ENCODE results near the gene KDELR1.

Gene KDELR1

GRCh38 chr19:48348045-48348444 lies 43.3 kb downstream of the KDELR1 start:
- H3K9me3 ChIP-seq, result no peaks in the 10 kb centered on the region
- no peaks in the 10 kb centered on the region for H3K27me3 ChIP-seq
- H3K27ac ChIP-seq, result no peak overlapping the region
- no peak overlapping the region for H3K9ac ChIP-seq
- no peak for TF ChIP-seq Cebpa-rat (IDR thresholded peaks at IDR 0.05)
- no peaks in the 10 kb centered on the region for H3K4me1 ChIP-seq
- no peak overlapping the region for H3K4me3 ChIP-seq
- peaks cover 3% of the 10 kb centered on the region; the same call in 1 of the 2 replicates for H3K36me3 ChIP-seq
- H3K4me2 ChIP-seq, result no peak overlapping the region
- H4K20me1 ChIP-seq, result no peaks in the 10 kb centered on the region

DNA sequence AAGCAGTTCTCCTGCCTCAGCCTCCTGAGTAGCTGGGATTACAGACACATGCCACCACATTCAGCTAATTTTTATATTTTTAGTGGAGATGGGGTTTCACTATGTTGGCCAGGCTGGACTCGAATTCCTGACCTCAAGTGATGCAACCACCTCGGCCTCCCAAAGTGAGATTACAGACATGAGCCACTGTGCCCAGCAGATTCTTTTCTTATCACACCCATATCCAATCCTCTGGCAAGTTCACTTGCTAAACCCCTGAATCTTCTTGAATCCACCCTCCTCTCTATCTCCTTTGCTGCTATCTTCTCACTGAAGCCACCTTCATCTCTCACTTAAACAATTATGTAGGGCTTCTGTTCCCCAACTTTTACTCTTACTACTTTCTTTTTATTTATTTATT lies 45.2 kb downstream of the KDELR1 start:
- no peak overlapping the region for H3K27ac ChIP-seq
- no peak for TF ChIP-seq Cebpa-rat (IDR thresholded peaks at IDR 0.05)

GRCh38 chr19:48344892-48345291 lies 46.5 kb downstream of the KDELR1 start:
- Histone ChIP-seq H4K20me1 (no peaks in the 10 kb centered on the region), H3K4me1 (peaks cover 6% of the 10 kb centered on the region; the same call in 1 of the 2 replicates), H3K4me2 (no peak overlapping the region), H3K4me3 (no peak overlapping the region), H3K36me3 (peaks cover 3% of the 10 kb centered on the region; the same call in 1 of the 2 replicates), H3K27me3 (no peaks in the 10 kb centered on the region), H3K9me3 (no peaks in the 10 kb centered on the region), H3K27ac (no peak overlapping the region), H3K9ac (no peak overlapping the region)
- TF ChIP-seq Cebpa-rat (IDR thresholded peaks at IDR 0.05), result no peak

More for the DNA sequence above, 45.2 kb downstream of the KDELR1 start:
- Histone ChIP-seq H3K4me1 (no peaks in the 10 kb centered on the region), H3K27me3 (no peaks in the 10 kb centered on the region), H3K4me3 (no peak overlapping the region), H3K9me3 (no peaks in the 10 kb centered on the region), H3K9ac (no peak overlapping the region), H4K20me1 (no peaks in the 10 kb centered on the region), H3K36me3 (peaks cover 3% of the 10 kb centered on the region; the same call in 1 of the 2 replicates), H3K4me2 (no peak overlapping the region)

GRCh38 chr19:48342841-48343540 lies 48.4 kb downstream of the KDELR1 start:
- H3K27ac ChIP-seq, result no peak overlapping the region
- no peaks in the 10 kb centered on the region for H3K9me3 ChIP-seq
- no peak overlapping the region for H3K4me3 ChIP-seq
- no peak overlapping the region for H3K9ac ChIP-seq
- H3K4me2 ChIP-seq, result no peak overlapping the region
- TF ChIP-seq Cebpa-rat (IDR thresholded peaks at IDR 0.05), result no peak
- H3K36me3 ChIP-seq, result peaks cover 3% of the 10 kb centered on the region; the same call in 1 of the 2 replicates
- H3K27me3 ChIP-seq, result no peaks in the 10 kb centered on the region
- peaks cover 6% of the 10 kb centered on the region; the same call in 1 of the 2 replicates for H3K4me1 ChIP-seq
- no peaks in the 10 kb centered on the region for H4K20me1 ChIP-seq

DNA sequence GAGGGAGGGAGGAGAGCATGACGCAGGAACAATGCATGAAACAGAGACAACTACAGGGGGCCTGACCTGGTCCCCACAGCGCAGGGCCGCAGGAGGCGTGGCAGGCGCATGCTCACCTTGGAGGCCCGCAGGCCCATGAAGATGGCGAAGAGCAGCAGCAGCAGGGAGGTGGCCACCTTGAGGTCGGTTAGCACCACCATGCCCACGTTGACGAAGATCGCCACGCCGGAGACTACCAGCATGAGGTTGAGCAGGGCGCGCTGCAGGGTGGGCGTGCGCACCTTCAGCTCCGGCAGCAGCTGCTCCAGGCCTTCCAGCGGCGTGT lies 49.0 kb downstream of the KDELR1 start:
- no peak for TF ChIP-seq Cebpa-rat (IDR thresholded peaks at IDR 0.05)
- Histone ChIP-seq H3K36me3 (peaks cover 3% of the 10 kb centered on the region; the same call in 1 of the 2 replicates), H3K4me1 (peaks cover 6% of the 10 kb centered on the region; the same call in 1 of the 2 replicates), H4K20me1 (no peaks in the 10 kb centered on the region), H3K27me3 (no peaks in the 10 kb centered on the region), H3K9me3 (no peaks in the 10 kb centered on the region), H3K27ac (no peak overlapping the region), H3K4me2 (no peak overlapping the region), H3K9ac (no peak overlapping the region), H3K4me3 (no peak overlapping the region)

DNA sequence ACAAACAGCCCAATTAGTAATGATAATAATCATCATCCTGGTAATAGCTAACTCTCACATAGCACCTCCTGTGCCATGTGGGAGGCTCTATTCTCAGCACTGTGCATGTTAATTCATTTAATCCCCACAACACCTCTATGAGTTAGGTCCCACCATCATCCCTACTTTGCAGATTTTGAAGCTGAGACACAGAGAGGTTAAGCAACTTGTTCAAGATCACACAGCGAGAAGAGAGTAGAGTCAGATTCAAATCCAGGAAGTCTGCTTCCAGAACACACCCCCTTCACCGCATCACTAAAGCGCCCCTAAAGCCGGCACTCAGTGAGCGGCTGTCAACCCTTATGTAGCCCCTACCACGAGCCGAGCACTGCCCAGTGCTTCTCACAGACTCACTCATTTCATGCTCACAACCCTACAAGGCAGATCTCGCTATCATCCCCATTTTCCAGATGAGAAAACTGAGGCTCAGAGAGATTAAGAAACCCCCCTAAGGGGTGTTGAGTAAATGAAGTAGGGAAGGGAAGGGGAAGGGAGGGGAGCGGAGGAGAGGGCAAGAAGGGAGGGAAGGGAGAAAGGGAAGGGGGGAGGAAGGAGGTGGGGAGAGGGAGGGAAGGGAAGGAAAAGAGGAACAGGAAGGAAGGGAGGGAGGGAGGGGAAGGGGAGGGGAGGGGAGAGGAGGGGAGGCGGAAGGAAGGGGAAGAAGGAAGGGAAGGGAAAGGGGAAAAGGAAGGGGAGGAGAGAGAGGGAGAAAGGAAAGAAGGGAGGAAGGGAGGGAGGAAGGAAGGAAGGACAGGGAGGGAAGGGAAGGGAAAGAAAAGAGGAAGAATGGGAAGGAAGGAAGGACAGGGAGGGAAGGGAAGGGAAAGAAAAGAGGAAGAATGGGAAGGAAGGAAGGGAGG lies 49.6 kb downstream of the KDELR1 start:
- no peak overlapping the region for H3K4me2 ChIP-seq
- no peaks in the 10 kb centered on the region for H3K27me3 ChIP-seq
- no peaks in the 10 kb centered on the region for H4K20me1 ChIP-seq
- H3K4me3 ChIP-seq, result no peak overlapping the region
- H3K9ac ChIP-seq, result no peak overlapping the region
- peaks cover 3% of the 10 kb centered on the region; the same call in 1 of the 2 replicates for H3K36me3 ChIP-seq
- H3K9me3 ChIP-seq, result no peaks in the 10 kb centered on the region
- no peak overlapping the region for H3K27ac ChIP-seq
- no peak for TF ChIP-seq Cebpa-rat (IDR thresholded peaks at IDR 0.05)
- H3K4me1 ChIP-seq, result peaks cover 6% of the 10 kb centered on the region; the same call in 1 of the 2 replicates

GRCh38 chr19:48340995-48341394 lies 50.4 kb downstream of the KDELR1 start:
- H3K4me3 ChIP-seq, result no peak overlapping the region
- no peak for TF ChIP-seq Cebpa-rat (IDR thresholded peaks at IDR 0.05)
- H3K9me3 ChIP-seq, result no peaks in the 10 kb centered on the region
- H3K27me3 ChIP-seq, result no peaks in the 10 kb centered on the region
- H3K9ac ChIP-seq, result 0 out of 2 replicates have a peak overlapping the region, but pooled peaks have one; percentile 41
- peak overlapping the region; percentile 5; the same call in 1 of the 2 replicates for H3K27ac ChIP-seq
- H4K20me1 ChIP-seq, result no peaks in the 10 kb centered on the region
- H3K4me2 ChIP-seq, result no peak overlapping the region
- H3K36me3 ChIP-seq, result peaks cover 3% of the 10 kb centered on the region; the same call in 1 of the 2 replicates
- H3K4me1 ChIP-seq, result peaks cover 6% of the 10 kb centered on the region; the same call in 1 of the 2 replicates

DNA sequence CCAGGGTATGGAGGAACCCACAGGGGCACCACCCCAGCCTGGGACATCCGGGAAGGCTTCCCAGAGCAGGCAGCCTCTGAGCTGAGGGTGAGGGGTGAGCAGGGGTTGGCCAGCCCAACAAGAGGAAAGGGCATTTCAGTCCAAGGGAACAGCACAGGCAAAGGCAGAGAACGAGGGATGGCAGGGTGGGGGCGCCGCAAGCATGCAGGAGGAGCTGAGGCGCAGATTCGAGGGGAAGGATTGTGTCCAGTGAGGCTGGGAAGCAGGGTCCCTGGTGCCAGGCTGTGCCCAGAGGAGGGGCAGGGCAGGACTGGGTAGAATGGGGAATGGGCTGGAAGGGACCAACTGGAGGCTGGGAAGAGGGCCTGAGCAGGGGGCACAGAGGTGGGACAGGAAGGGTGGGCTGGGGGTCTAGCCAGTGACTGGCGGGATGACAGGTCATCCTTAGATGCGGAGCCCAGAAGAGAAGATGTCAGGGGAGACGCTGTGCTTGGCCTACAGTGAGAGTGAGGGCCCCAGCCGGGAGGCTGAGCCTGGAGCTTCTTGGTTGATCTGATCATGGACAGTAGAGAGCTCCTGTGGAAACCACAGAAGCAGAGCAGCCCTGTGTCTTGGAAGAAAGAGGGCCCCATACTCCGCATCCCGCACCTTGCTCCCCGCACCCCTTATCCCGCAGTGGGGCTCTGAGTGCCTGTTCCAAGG lies 52.4 kb downstream of the KDELR1 start:
- Histone ChIP-seq H3K9ac (no peak overlapping the region), H3K9me3 (no peaks in the 10 kb centered on the region), H4K20me1 (no peaks in the 10 kb centered on the region), H3K27ac (no peak overlapping the region), H3K4me2 (no peak overlapping the region), H3K36me3 (peaks cover 3% of the 10 kb centered on the region; the same call in 1 of the 2 replicates), H3K4me1 (peaks cover 15% of the 10 kb centered on the region), H3K4me3 (no peak overlapping the region), H3K27me3 (no peaks in the 10 kb centered on the region)
- TF ChIP-seq Cebpa-rat (IDR thresholded peaks at IDR 0.05), result no peak

DNA sequence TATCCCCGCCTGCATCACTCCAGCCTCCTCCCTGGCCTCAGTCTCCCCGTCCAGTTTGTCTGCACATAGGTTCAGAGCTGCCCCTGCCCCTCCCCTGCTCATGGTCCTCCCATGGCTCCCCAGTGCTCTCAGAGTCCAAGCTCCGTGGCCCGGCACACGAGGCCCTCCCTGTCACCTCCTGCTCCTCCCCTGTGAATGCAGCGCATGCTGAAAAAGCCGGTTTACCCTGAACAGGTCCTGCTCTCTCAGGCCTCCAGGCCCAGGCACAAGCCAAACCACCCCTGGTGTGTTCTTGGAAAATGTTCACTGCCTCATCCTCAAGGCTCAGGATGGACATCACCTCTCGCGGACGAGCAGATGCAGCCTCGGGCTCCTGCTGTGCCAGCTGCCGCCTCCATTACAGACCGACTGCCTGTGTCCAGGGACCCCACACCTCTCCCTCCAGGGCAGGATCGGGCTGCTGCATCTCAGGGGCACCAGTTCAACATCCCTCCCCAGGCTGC lies 53.0 kb downstream of the KDELR1 start:
- H4K20me1 ChIP-seq, result no peaks in the 10 kb centered on the region
- peaks cover 2% of the 10 kb centered on the region; the same call in 1 of the 2 replicates for H3K36me3 ChIP-seq
- no peaks in the 10 kb centered on the region for H3K27me3 ChIP-seq
- H3K4me1 ChIP-seq, result peaks cover 19% of the 10 kb centered on the region
- TF ChIP-seq Cebpa-rat (IDR thresholded peaks at IDR 0.05), result no peak
- H3K27ac ChIP-seq, result no peak overlapping the region
- H3K9me3 ChIP-seq, result no peaks in the 10 kb centered on the region
- no peak overlapping the region for H3K9ac ChIP-seq
- H3K4me2 ChIP-seq, result no peak overlapping the region
- no peak overlapping the region for H3K4me3 ChIP-seq
